Measurements from ENCODE around the gene MRPL11. TPM values are rescaled to one million over a fixed set of nuclear protein-coding genes. Genes with fewer than 3 reads are reported as not detected.

MRPL11 gene
- total and polyA plus RNA-seq, 2 of the 13 experiments (the other 11 are each of a cell fraction or from before 2014, with no cell fraction given), result 72.9 to 176 TPM

- TF ChIP-seq NFRKB (IDR thresholded peaks at IDR 0.05) (no peak), NR2C2 (CRISPR knock-in tag; IDR thresholded peaks at IDR 0.05; ENCODE audit: borderline replicate concordance) (peak; percentile 96), ZFP36L2 (CRISPR knock-in tag; IDR thresholded peaks at IDR 0.05) (peak; percentile 100), PHB2 (IDR thresholded peaks at IDR 0.05; ENCODE audit: partially characterized antibody) (no peak), NR2F6 (IDR thresholded peaks at IDR 0.05) (no peak), NR2F6 (CRISPR knock-in tag; IDR thresholded peaks at IDR 0.05) (peak; percentile 100), FOXP1 (IDR thresholded peaks at IDR 0.05) (no peak), FOXP1 (CRISPR knock-in tag; IDR thresholded peaks at IDR 0.05) (peak; percentile 99), TSC22D2 (CRISPR knock-in tag; IDR thresholded peaks at IDR 0.05; ENCODE audit: borderline replicate concordance) (peak; percentile 100), HNF1B (CRISPR knock-in tag; IDR thresholded peaks at IDR 0.05) (peak; percentile 100), ZFYVE20 (CRISPR knock-in tag; IDR thresholded peaks at IDR 0.05; ENCODE audit: borderline replicate concordance, low read depth) (peak; percentile 100), ZBTB8A (CRISPR knock-in tag; IDR thresholded peaks at IDR 0.05; ENCODE audit: borderline replicate concordance, low read depth) (peak; percentile 100), ATF7-NPFF (CRISPR knock-in tag; IDR thresholded peaks at IDR 0.05; ENCODE audit: low read depth) (peak; percentile 100), MXD4 (CRISPR knock-in tag; IDR thresholded peaks at IDR 0.05) (peak; percentile 100), MIER3 (CRISPR knock-in tag; IDR thresholded peaks at IDR 0.05; ENCODE audit: borderline replicate concordance) (peak; percentile 100), TBX2 (CRISPR knock-in tag; IDR thresholded peaks at IDR 0.05; ENCODE audit: borderline replicate concordance) (peak; percentile 100), SNAPC4 (CRISPR knock-in tag; IDR thresholded peaks at IDR 0.05) (peak; percentile 99), ZNF746 (CRISPR knock-in tag; IDR thresholded peaks at IDR 0.05) (peak; percentile 100)
- TF ChIP-seq, protein P1, sequence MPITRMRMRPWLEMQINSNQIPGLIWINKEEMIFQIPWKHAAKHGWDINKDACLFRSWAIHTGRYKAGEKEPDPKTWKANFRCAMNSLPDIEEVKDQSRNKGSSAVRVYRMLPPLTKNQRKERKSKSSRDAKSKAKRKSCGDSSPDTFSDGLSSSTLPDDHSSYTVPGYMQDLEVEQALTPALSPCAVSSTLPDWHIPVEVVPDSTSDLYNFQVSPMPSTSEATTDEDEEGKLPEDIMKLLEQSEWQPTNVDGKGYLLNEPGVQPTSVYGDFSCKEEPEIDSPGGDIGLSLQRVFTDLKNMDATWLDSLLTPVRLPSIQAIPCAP (CRISPR knock-in tag; IDR thresholded peaks at IDR 0.05; ENCODE audit: low read depth), result peak; percentile 100
- TF ChIP-seq, protein P2, sequence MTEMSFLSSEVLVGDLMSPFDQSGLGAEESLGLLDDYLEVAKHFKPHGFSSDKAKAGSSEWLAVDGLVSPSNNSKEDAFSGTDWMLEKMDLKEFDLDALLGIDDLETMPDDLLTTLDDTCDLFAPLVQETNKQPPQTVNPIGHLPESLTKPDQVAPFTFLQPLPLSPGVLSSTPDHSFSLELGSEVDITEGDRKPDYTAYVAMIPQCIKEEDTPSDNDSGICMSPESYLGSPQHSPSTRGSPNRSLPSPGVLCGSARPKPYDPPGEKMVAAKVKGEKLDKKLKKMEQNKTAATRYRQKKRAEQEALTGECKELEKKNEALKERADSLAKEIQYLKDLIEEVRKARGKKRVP (CRISPR knock-in tag; IDR thresholded peaks at IDR 0.05), result peak; percentile 91 to 99
- TF ChIP-seq, protein P3, sequence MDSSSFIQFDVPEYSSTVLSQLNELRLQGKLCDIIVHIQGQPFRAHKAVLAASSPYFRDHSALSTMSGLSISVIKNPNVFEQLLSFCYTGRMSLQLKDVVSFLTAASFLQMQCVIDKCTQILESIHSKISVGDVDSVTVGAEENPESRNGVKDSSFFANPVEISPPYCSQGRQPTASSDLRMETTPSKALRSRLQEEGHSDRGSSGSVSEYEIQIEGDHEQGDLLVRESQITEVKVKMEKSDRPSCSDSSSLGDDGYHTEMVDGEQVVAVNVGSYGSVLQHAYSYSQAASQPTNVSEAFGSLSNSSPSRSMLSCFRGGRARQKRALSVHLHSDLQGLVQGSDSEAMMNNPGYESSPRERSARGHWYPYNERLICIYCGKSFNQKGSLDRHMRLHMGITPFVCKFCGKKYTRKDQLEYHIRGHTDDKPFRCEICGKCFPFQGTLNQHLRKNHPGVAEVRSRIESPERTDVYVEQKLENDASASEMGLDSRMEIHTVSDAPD (CRISPR knock-in tag; IDR thresholded peaks at IDR 0.05), result peak; percentile 100
These were observed 17.0 kb downstream of the MRPL11 start (continued) for GRCh38 chr11:66421492-66422205.

All from HepG2 (cell line).